Stimulated activated CD8-positive, alpha-beta memory T cell treated with anti-CD3 and anti-CD28 coated beads, Interleukin-4, amount 100 ng/mL, for 4 hours (primary cell): ENCODE results near the gene NTRK2.

Experiments used
- DNase-seq, 2 donors: peaks; one replicate each; pipeline ENCODE4 v3.0.0-alpha.2; 2020; ENCODE audit warnings: low read depth in 2 of 2, low spot score in 1 of 2

Gene NTRK2

DNA sequence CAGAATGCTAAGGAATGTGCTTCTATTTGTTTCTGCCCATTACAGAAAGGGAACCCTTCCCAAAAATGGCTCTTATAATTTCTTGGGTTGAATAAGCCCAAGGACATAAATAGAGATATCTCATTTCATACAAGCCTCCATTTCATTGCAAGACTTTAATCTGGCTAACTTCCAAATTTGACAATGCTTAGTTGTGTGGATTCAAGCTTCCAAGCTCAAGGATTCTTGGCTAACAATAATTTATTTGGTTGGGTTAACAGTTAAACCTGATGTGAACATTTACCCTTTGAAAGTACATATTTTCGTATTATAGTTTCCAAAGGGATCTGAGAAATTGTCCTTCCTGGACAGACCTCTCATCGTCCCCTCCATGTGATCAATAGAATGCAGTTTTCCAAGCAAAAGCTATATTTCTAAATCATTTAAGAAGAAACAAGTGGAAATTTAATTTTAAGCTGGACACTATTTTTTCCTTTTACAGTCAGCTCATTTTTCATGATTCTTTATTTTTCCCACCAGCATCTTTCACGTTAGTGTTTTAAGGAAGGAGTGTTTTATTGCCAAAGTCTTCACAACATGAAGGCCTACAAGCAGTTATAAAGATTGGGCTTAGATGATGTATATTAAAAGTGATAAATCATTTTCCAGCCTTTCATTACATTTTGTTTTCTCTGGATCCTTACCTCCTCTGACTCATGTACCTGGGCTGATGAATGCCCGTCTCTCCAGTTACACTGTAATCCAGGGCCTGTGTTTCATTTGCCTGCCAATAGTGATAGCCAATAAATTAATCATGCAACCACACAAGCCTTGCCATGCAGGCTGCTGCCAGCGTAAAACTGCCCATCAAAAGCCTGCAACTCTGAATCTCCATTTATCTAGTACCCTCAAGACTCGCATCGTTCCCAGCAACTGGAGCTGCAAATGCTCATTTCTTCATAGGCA is 176.7 kb downstream of the NTRK2 start:
- DNase-seq, result no peak

DNA sequence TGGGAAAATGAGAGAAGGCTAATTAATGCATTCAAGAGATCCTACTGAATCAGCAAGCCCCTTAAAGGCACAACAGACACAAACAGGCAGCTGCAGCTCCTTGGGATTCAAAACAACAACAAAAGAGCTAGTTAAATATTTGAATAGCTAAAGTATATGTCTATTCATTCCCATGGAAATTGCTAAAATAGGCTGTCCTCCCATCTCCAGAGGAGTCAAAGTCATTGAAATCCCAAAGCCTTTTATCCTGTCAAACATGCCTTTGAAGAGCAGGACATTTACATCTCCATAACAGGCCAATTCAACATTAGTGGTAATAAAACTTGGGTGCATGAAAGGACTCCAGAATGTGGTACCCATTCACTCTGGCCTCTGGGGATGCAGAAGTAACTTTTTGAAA is 177.4 kb downstream of the NTRK2 start:
- no peak for DNase-seq

DNA sequence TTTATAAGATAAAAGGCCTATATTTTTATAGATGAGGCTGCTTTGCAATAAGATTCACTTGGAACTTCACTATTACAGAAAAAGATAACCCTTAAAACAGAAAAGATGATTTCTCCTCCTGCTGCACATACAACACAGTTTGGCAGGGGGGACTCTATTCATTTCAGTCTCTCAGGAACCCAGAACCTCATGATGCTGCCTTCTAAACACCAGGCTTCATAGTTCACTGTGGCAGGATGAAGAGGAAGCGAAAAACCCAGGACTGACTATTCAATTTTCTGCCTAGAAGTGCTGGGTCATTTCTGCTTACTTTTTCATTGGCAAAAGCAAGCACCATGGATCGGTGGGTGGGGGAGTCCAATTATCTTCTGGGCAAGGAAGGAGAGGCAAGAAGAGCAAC is 179.5 kb downstream of the NTRK2 start:
- no peak for DNase-seq

DNA sequence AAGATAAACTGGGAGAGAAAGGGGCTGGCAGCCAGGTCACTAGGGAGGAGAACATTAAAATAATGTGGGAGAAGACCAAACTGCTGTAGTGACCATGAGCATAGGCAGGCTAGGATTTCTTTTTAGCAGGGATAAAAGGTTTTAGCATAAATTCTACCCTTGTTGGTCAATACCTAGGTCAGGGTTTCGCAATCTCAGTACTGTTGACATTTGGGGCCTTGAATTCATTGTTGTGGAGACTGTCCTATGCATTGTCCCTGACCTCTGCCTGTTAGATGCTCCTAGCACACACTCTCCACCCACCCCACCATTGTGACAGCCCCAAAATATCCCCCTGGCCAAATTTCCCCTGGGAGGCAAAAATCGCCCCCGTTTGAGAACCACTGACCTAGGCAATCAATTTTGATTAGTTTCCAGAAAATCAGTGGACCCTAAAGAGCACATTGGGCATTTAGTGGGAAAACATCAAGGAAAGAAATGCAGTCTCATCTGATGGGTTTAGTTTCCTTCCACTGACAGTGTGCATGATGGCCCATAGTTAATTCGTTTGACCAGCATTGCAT is 181.4 kb downstream of the NTRK2 start:
- no peak for DNase-seq

DNA sequence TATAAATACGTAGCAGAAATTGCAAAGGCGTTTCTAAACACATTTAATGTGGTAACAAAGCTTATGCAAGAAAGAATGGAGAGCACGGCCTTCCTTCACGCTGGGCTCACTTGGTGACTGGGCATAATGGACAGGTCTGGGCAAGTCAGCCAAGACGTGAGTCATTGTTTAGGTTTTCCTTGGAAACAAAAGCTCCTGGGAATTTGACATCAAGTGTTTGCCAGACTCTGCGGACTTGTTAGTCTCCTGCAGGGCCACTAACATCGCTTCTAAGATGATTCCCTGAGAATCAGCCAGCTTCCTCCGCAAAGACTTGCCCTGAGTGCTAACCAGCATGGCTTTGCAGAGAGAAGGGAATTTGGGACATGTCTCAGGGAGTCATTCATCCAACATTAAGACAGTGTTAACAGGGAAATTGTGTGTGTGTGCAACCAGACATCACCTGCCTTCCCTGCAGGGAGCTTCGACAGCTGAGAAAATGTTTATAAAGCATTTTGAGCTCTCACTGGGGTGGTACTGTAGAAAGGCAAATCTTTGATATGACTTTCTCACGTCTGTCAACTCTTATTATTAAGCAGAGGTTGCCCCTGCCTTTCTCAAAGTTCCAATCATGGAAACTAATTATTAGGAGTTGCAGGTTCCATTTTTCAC is 182.5 kb downstream of the NTRK2 start:
- no peak for DNase-seq

DNA sequence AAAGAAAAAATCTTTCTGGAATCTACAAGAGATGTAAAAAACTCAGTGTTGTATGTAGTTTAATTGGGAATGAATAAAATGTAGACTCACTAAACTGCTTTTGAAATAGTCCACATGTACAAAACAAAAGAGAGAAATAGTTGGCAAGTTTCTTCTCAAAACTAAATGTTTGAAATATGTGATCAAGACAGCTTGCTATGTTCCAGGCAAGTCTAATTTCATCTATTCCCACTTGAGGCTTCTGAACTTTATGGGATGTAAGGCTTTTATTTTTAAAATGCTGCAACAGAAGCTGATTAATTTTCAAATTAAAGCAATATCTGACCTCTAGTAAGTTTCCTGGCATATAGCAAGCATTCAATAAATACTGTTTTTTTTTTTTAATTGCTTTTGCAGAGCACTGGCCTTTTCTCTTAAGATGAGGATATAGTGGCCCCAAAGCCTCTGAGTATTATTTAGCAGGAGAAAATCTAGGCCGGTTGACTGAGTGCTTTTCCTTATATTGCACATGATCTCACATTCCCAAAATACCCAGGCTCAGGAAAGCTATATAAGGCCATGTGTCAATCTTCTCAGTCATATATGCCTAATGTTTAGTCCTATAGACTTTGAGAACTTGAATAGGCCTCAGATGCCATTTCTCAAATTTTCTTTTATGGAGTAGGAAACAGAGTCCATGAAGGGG is 183.2 kb downstream of the NTRK2 start:
- DNase-seq, result no peak

DNA sequence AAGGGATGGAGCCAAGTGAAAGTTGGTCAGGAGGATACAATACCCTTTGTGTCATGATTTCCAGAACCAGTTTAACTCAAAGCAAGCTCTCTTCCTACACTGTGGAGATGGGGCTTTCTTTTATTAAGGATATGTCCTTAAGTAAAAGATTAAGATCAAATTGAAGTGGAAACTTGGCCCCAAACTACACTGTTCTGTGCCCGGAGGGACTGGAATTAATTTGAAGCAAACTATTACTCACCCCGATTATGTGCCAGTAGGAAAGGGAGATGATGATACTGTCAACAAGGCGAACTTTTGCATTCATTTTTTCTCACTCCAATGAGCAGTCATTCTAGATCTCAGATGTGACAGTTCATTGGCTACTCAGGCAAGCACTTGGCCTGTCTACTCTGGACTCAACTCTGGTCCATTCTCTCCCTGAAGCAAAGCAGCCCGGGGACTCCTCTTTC is 186.7 kb downstream of the NTRK2 start:
- no peak for DNase-seq

DNA sequence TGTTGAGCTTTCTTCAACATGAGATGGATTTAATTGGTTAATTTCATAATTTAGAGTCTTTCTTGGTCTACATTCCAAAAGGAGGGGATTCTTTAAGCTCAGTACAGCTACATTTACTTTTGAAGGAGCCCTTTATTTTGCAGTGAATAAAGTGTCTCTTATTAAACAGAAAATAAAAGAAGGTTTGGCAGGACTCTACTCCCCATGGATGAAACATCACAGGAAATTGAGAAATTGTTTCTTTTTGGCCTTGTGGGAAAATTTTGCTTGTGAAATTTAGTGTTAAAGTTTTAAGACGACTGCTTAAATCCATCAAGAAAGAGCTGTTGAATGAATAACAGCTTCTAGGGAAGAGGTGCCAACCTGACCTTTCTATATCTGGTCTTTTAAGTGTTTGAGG is 187.7 kb downstream of the NTRK2 start:
- no peak for DNase-seq

DNA sequence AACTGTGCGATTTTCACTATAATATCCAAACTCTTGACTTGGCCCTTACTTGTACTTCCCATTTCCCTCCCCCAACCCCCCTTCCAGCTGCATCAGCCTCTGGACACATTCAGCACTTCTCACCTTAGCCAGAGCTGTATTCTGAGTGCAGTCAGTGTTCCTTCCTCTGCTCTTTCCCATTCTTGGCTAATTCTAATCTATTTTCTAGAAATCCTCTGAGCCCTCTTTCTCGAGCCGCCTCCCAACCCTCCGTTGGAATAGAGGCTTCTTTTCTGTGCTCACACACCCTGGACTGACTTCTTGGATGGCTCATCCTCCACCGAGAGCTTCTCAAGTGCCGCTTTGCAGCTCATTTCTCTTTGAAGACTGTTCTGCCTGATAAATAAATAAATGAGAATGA is 188.8 kb downstream of the NTRK2 start:
- no peak for DNase-seq

DNA sequence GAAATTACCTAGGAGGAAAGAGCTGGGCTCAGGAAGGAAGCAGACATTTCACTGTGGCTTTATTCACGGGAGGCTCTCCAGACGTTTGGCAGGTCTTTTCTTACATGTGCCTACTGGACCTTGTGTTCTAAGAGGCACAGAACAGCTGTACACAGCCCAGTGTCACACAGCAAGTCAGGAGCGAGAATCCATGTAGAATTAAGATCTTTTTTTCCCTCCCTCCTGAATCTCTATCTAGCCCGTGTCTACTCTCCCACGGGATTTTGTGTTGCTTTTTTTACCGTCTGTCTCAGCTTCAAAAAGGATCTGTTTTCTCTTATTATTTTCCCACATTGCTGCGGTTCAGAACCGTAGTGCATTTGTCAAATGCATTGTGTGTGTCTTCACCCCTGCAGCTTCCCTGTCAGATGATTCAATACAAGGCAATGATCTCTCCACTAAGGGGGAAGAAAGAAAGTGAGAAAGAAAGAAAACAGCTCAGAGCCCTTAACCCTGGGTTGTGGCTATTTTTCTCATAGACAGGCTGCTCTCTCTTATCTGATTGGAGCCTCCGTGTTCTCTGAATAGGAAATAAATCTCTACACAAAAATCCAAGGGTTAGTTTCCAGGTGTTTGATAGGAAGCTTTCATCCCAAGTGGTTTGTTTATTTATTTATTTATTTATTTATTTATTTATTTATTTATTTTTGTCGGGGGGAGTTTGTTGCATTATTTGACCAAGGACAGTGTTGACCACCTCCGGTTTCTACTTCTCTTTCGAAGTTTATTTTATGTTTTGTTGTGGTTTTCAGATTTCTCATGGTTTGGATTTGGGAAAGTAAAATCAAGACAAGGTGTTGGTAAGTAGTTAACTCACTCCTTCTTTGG is 191.0 kb downstream of the NTRK2 start:
- DNase-seq, result no peak

DNA sequence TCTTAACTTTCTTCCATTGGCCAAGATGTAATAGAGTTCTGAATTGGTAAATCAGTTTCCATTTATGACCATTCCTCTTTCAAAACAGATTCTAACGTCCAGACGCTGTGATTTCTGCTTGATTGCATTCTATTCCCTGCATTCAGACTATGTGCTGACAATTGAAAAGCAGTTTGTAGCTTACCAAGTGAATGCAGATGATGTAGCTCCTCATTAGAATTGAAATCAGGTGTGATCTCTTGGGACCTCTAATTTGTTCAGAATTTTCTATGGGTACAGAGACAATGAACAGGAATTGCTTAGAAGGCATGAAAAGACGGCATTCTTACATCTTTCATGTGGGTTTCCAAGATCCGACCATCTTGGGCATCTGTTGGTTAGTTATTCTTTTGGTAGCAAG is 191.9 kb downstream of the NTRK2 start:
- DNase-seq, result no peak

DNA sequence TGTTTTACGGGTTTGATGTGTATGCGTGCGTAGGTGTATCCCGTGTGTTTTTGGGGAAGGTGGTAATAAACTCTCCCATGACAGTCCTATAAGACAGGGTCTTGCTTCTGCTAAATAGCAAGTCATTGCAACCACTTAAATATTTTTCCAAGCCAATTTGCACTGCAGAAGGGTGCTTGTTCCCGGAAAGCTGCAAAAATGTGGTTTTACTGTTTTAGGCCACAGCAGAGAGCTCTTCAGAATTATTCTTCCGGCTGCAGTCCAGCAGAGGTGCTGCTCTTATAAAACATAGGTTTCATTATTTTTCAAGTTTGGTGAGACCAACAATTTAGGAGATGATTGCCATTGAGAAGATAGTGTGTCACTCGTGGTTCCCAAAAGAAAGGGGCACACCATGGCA is 192.8 kb downstream of the NTRK2 start:
- no peak for DNase-seq

DNA sequence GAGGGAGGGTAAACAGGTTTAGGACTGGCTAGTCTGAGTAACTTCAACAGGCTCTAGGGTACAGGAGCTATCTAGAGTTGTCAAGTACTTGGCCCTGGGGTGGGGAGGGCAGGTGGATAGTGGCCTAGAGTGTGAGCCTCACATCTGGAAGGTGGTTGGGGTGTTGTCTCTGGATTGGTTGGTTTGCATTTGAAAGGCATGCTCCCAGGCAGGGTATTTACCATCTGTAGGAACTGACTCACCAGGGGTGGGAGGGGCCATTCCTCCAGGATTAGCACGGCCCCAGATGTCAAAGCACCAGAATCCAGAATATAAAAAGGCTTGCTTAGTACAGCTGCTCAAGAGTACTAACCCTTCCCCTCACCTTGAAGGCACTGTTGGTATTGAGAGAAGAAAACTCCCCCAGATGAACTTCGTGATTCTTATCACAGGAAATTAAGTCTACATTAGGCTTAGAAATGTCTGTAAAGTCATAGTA is 193.3 kb downstream of the NTRK2 start:
- DNase-seq, result no peak

DNA sequence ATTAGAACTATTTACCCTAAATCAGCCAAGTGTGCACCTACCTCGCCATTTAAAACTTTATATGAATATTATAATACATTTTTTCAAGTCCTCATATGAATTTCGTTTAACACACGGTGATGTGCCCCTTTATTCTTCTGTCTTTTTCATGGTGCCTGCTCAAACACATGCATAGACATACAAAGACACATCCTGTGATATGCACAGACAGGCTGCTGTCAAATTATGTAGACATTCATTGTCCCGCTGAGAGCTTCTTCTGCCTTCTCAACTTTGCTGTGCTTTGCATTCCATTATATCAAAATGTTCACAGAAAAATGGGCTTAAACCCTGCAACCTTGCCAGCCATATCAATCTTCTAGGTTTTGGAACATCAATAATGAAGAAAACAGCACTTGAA is 193.8 kb downstream of the NTRK2 start:
- no peak for DNase-seq

DNA sequence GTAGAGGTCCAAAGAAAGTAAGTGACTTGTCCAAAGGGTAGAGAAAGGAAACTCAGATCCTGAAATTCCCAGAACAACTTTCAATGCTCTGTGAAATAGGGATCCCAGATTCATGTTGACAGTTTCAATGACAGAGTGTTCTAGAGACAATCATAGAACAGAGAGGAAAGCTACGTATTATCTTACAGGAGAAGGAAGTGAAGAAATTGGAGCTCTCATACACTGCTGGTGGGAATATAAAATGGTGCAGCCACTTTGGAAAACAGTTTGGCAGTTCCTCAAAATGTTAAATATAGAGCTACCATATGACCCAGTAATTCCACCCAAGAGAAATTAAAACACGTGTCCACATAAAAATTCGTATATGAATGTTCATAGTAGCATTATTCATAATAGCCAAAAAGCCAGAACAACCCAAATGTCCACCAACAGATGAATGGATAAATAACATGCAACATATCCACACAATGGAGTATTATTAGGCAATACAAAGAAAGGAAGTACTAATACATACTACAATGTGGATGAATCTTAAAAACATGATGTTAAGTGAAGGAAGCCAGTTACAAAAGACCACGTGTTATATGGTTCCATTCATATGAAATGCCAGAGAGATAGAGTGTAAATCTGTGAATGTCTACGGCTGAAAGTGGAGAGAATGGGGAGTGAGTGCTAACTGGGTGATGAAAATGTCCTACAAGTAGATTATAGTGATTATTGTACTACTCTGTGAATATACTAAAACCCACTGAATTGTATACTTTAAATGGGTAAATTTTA is 197.1 kb downstream of the NTRK2 start:
- DNase-seq, result no peak

DNA sequence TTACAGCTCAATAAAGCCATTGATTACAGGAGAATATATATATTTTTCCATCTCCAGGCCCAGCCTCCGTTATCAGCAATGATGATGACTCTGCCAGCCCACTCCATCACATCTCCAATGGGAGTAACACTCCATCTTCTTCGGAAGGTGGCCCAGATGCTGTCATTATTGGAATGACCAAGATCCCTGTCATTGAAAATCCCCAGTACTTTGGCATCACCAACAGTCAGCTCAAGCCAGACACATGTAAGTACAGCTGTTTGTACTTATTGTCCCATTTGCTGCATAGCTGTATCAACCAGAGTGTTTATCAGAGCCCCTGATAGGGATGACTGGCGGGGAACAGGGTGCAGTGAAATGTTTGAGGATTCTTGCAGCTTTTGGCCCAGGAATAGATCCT is 197.7 kb downstream of the NTRK2 start:
- no peak for DNase-seq

DNA sequence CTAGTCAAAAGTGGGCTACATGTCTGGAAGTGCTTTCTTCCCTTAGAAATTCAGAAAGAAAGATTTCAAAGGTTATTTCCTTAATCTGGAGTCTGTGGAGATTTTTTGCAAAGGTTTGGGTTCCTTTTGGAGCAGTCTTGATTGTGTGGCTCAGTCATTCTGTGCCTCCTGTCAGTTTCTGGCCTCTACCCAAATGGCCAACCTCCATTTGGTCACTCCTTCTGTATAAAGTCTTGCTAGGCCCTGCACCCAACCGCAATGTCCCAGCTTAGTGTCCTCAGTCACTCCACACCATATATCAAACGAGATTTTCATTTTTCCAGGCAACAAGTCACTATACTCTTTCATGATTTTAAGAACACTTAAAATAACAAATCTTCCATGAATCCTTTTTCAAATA is 199.6 kb downstream of the NTRK2 start:
- DNase-seq, result no peak

DNA sequence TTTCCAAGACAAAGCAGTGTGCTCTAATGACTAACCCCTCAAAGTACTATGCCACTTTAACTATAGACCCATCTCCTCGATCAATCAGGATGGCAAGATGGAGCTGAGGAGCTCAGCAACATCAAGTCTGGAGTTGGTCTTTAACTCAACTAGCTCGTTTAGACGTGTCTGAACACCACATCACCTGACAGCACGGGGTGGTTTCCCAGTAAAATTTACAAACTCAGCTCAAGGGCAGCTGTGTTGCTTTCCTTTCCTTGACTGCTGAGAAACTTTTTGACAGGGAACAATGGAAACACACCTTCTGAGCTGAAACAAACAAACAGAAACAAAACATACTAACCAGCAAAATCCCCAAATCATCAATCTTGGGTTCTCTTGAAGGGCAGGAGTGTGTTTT is 202.5 kb downstream of the NTRK2 start:
- DNase-seq, result no peak

DNA sequence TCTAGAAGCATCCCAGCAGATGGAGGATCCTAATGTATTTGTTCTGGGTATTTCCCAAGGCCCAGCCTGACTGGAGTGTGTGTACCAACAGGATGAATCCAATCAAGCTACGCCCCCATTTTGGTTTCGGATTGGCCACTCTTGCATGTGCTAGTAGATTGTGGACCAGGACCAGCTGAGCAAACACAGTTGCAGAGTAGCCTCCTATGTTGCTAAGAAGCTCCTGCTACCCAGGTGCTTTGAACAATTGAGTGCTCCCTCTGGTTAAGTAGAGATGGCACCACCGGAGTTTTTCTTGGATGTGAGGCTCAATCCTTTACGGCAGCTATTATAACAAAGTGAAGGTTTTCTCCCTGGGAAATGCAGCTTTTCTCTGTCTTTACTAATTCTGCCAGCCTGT is 204.5 kb downstream of the NTRK2 start:
- no peak for DNase-seq

DNA sequence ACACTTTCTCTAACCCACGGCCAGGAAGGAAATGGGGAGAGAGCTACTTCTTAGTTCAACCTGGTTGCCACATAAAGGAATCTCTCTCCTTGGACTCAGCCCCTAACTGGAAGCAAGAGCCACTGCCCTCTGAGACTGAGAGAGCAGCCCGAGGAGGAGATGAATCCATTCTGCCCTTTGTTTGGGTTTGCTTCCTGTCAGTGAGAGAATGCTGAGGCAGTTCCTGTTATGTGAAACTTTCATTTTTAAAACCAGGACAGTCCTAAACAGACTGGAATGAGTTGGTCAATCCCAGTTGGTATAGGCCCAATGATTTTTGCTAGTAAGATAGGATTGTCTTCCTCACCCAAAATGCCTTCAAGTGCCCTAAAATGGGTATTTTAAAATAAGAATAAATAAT is 205.1 kb downstream of the NTRK2 start:
- no peak for DNase-seq
